Measurements from ENCODE around the gene ROCK2.
A peak's percentile ranks its signal among the peaks of the same experiment; 100 is the strongest.

Gene ROCK2

GRCh38 chr2:11228692-11229091 lies 115.7 kb downstream of the ROCK2 start:
- no peak for DNase-seq

- no peak for DNase-seq
Measured at GRCh38 chr2:11227595-11227994, 116.8 kb downstream of the ROCK2 start.

GRCh38 chr2:11224887-11225286 lies 119.5 kb downstream of the ROCK2 start:
- DNase-seq = no peak

- DNase-seq = no peak
Measured at GRCh38 chr2:11222845-11223244, 121.6 kb downstream of the ROCK2 start.

- no peak for DNase-seq
Measured at GRCh38 chr2:11220445-11220844, 124.0 kb downstream of the ROCK2 start.

- DNase-seq = no peak
Measured at GRCh38 chr2:11215407-11215806, 129.0 kb downstream of the ROCK2 start.

GRCh38 chr2:11214770-11215169 lies 129.7 kb downstream of the ROCK2 start:
- DNase-seq = no peak

GRCh38 chr2:11213975-11214374 lies 130.5 kb downstream of the ROCK2 start:
- DNase-seq = no peak

GRCh38 chr2:11213090-11213638 lies 131.3 kb downstream of the ROCK2 start:
- DNase-seq = no peak

GRCh38 chr2:11212645-11213044 lies 131.8 kb downstream of the ROCK2 start:
- no peak for DNase-seq

GRCh38 chr2:11208083-11208482 lies 136.4 kb downstream of the ROCK2 start:
- DNase-seq = no peak

GRCh38 chr2:11203480-11203879 lies 141.0 kb downstream of the ROCK2 start:
- no peak for DNase-seq

GRCh38 chr2:11201969-11202368 lies 142.5 kb downstream of the ROCK2 start:
- no peak for DNase-seq

- DNase-seq = no peak
Measured at GRCh38 chr2:11200651-11201050, 143.8 kb downstream of the ROCK2 start.

GRCh38 chr2:11196246-11196645 lies 148.2 kb downstream of the ROCK2 start:
- no peak for DNase-seq

GRCh38 chr2:11187731-11188130 lies 156.7 kb downstream of the ROCK2 start:
- no peak for DNase-seq

GRCh38 chr2:11187083-11187619 lies 157.3 kb downstream of the ROCK2 start:
- DNase-seq = no peak

GRCh38 chr2:11186145-11186544 lies 158.3 kb downstream of the ROCK2 start:
- no peak for DNase-seq

- DNase-seq = no peak
Measured at GRCh38 chr2:11182951-11183350, 161.5 kb downstream of the ROCK2 start.

- no peak for DNase-seq
Measured at GRCh38 chr2:11180653-11181052, 163.8 kb downstream of the ROCK2 start.

- DNase-seq = no peak
Measured at GRCh38 chr2:11179899-11180298, 164.5 kb downstream of the ROCK2 start.

GRCh38 chr2:11179196-11179595 lies 165.2 kb downstream of the ROCK2 start:
- DNase-seq = no peak

GRCh38 chr2:11177871-11178690 lies 166.4 kb downstream of the ROCK2 start:
- DNase-seq = no peak

- peak in 1 of 14 donors; percentile 15 for DNase-seq
Measured at GRCh38 chr2:11175293-11175795, 169.1 kb downstream of the ROCK2 start.
